G401 (cell line): ENCODE results near the gene KNDC1. TPM values are rescaled to one million over a fixed set of nuclear protein-coding genes. Genes with fewer than 3 reads are reported as not detected.
"Not testable (repeated sequence)": the region's sequence is repeated elsewhere in the genome, so short reads cannot be mapped to it uniquely, and the experiment has no call there.

Source experiments
- DNase-seq: peaks from one replicate; pipeline ENCODE4 v3.0.0-alpha.2; 2015; ENCODE audit warnings: low spot score
- in situ Hi-C: cut with HindIII; loops from 2 replicates; pipeline ENCODE4 v1.10.0; 2016; ENCODE audit warnings: low sequenced_read_pairs, mixed read lengths
- total RNA-seq: library from RNA; depleted of rRNA; stranded (reverse); fragments of >200 nt; shearing (Covaris generic); gene quantifications from 2 replicates; pipeline ENCODE4 v1.2.3, GENCODE V29; 2014

KNDC1 gene
- total RNA-seq, 1 experiment from 2014 or later, result 0.47 TPM

DNA sequence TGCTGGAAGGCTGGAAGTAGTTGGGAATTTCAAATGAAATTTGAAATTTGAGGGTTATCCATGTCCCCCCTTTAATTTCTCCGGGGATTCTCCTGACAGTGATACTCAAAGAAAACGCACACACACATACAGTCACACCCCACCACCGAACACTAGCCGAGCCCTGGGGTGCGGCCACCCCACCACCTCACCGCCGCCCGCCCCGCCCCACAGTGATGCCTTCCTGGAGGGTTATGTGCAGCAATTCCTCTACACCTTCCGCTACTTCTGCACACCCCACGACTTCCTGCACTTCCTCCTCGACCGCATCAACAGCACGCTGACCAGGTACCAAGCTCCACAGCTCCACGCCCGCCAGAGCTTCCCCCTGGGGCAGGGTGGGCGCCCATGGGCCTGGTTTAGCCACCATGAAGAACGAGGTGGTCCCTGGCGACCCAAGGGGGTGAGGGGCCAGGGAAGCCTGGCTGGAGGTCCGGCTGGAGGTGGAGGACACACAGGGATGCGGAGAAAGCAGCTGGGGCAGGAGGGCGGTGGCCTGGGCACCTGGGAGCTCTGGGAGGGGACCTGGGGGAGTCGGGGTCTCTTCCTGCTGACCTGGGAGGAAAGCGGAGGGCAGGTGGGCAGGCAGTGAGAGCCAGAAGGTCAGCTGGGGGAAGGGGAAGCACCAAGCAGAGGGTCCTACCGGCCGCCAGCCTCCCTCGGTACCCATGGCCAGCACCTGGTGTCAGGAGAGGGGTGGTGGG lies 50.5 kb downstream of the KNDC1 start:
- in situ Hi-C loops, result no loop called here
- no peak for DNase-seq

DNA sequence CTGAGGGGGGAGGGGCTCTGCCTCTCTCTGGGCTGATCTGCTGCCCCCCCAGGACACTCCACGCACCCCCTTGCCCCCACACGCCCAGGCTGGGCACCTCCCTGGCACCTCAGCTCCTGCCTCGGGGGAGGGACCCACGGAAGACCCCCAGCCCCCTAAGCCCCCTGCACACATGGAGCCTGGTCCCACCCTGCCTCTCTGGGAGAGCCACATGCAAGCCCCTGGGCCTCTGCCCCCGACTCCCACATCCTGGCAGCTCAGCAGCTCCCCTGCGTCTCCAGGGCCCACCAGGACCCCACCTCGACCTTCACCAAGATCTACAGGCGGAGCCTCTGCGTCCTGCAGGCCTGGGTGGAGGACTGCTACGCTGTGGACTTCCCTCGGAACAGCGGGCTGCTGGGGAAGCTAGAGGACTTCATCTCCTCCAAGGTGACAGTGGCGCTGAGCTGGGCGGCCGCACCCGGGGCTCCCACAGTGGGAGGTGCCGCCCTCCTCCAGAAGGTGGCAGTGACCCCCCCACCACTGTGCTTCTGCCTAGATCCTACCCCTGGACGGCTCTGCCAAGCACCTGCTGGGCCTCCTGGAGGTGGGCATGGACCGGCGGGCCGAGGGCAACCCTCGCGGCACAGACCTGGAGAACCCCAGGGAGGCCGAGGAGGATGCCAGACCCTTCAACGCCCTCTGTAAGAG lies 51.3 kb downstream of the KNDC1 start:
- in situ Hi-C loops, result no loop called here
- no peak for DNase-seq

DNA sequence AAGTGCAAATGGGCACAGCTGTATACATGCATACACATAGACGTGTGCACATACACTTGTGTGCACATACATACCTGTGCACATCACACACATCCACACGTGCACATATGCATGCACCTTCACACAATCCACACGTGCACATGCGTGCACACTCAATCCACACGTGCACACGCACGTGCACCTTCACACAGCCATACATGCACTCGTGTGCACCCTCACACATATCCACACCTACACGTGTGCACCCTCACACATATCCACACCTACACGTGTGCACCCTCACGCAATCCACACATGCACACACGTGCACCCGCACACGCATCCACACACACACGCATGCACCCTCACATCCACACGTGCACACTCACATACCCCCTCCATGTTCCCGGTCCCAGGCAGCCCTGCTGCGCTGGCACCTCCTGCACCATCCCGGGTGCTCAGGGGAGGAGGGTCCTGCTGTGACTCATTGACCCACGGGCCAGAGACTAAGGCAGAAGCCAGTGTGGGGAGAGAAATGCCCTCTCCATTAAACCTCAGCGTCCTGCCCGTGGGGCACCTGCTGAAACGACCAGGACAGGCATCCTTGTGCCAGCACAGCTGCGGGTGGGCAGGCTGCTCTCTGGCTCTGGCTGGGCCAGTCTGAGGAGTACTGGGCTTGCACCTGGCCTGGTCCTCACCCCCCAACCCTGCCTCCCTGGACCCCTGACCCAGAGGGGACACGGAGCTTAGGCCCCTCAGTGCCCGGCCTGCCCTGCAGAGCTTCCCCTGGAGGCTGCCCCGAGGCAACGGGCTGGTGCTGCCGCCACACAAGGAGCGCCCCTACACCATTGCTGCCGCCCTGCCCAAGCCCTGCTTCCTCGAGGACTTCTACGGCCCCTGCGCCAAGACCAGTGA lies 52.2 kb downstream of the KNDC1 start:
- in situ Hi-C loops, result no loop called here
- DNase-seq, result peak; percentile 26

DNA sequence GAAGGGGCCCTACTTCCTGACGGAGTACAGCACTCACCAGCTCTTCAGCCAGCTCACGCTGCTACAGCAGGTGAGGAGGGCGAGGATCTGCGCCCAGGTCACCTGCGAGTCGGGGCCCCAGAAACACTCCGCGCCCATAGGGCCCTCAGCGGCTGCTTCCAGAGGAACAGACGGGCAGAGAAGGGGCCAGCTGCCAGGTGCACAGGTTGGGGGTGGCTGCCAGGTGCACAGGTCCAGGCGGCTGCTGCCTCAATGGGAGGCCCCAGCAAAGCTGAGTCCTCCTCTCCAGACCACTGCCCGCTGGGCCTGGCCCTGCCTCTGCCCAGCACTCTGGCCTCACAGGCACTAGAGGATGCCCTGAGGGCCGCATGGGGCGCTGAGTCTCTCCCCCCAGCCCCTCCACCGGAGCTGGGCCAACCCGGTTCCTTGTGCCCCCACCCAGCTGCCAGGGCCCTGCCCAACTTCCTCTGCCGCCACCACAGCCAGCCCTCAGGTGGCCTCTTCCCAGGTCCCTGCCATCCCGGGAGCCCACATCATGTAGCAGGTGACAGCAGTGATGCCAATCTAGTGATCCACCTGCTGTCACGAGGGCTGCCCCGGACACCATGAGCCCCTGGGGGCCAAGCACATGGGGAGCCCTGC lies 53.0 kb downstream of the KNDC1 start:
- in situ Hi-C loops, result no loop called here
- peak; percentile 64 for DNase-seq

DNA sequence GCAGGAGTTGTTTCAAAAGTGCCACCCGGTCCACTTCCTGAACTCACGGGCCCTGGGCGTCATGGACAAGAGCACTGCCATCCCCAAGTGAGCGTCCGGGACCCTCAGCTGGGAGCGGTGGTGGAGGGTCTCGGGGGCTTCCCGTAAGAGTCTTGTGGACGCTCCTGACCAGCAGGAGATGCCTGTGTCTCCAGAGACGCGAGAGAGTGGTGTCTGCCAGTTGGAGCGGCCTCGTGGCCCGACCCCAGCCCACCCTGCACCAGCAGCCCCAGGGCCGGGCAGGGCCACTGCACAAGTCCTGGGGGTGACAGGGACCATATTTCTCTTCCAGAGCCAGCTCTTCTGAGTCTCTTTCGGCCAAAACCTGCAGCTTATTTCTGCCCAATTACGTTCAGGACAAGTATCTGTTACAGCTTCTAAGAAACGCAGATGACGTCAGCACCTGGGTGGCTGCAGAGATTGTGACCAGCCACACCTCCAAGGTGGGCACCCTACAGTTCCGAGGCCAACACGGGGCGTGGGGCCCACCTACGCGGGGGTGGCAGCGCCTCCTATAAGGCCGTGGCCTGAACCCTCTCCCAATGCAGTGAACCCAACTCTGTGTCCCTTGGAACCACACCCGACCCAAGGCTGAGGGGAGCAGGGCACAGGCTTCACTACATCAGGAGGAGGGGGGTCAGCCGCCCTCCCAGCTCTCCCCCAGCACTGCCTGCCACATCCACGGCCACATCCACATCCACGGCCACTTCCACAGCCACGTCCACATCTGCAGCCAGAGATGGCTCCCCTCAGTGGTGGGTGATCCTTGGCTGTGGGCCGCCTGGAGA lies 53.8 kb downstream of the KNDC1 start:
- in situ Hi-C loops, result no loop called here
- DNase-seq, result no peak

DNA sequence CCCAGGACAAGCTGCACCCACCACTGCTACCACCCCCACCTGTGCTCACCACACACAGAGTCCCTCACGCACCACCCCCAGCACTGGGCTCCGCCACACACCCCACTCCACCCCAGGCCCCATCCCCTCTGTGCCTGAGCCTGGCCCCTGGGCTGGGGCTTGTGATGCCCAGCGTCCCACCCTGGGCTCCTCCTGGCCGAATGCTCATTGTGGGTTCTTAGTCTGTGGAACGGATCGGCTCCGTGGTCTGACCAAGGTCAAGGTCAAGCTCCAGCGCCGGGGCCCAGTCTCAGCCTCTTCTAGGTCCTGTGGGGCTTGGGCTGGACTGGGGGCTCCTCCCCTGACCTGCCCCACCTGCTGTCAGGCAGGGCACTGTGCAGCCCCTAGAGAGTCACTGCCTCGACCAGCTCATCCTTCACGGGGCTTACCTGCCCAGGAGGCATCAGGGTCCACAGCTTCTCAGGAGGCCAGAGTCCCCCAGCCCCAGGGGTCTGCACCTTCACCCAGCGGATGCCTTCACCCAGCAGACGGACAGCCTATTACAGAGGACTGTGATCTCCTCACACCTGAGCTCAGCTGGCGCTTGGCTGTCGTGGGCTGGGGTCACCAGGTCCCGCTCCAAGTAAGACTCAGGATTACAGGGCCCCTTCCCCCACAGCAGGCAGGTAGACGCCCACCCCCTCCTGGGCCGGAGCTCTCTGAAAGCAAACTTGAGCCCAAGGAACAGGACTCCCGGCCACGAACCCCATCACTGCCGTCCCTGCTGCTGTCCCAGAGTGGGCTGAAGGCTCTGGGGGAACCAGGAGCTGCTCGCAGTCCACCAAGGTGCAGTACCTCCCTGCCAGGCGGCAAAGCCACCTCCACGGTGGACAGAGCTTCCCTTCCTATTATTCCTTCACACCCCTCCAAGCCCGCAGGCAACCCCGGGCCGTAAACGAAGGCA lies 54.7 kb downstream of the KNDC1 start:
- DNase-seq, result no peak
- in situ Hi-C loops, result no loop called here

DNA sequence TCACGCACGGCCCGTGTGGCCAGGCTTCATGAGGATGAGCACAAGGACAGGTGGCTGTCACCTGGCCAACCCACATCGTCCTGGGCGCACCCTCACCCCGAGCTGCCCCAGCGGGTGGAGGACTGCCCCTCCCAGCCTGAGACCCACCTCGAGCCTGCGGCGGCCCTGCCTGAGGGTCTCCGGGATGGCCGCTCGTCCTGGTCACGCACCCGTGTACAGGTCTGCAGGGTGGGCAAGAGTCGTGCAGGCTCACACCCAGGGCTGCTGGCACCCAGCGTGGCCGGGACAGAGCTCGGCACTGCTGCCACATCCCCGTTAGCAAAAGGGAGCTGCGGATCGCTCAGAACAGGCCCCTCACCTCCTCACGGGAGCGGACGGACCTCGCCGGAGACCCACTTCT lies 55.6 kb downstream of the KNDC1 start:
- in situ Hi-C loops, result no loop called here
- no peak for DNase-seq

DNA sequence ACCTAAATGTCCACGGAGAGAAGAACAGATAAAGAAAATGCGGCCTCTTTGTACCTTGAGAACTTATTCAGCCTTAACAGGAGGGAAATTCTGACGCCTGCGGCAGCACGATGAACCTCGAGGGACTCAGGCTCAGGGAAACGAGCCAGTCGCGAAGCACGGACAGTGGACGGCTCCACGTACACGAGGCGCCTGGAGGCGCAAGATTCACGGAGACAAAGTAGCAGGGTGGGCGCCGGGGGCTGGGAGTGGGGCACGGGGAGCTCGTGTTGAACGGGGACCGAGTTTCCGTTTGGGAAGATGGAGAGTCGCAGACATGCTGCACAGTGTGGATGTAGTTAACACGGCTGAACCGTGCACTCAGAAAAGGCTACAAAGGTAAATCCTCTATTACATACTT lies 56.8 kb downstream of the KNDC1 start:
- in situ Hi-C loops, result no loop called here
- no peak for DNase-seq

DNA sequence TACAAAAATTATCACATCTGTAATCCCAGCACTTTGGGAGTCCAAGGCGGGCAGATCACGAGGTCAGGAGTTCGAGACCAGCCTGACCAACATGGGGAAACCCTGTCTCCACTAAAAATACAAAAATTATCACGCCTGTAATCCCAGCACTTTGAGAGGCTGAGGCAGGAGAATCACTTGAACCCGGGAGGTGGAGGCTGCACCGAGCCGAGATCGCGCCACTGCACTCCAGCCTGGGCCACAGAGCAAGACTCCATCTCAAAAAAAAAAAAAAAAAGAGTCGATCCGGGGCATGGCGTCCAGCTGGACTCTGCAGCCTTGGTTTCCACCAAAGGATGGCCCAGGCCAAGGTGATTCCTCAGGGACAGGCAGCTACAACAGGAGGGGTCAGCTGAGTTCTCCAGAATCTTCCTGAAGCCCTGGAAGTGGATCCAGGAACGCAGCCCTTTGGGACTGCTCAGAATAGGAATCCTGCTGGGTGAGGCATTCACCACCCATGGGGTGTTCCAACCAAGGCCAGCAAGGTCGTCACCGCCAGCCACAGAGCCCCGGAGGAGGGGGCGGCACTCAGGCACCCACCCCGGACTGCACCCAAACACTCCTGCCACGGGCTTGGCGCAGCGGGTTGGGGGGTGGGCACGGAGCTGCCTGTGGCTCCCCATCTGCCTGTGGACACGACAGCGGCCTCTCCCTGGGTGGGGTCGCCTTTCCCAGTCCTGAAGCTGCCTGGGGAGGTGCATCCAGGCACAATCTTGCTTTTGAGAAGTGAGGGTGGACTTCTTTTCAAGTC lies 58.0 kb downstream of the KNDC1 start:
- in situ Hi-C loops, result no loop called here
- no peak for DNase-seq

DNA sequence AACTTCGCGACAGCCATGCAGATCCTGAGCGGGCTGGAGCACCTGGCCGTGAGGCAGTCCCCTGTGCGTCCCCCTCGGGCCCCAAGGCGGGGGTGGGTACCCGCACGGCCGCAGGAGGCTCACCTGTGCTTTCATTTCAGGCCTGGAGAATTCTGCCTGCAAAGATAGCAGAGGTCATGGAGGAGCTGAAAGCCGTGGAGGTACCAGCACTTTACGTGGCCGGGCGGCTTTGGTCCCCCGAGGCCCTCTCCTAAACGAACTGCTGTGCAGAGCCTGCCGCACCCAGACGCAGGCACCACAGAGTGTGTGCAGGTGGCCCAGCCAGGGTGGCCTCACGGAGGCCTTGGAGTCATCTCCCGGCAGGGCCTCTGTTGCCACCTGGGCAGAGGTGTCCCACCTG lies 58.9 kb downstream of the KNDC1 start:
- no peak for DNase-seq
- in situ Hi-C loops, result no loop called here

DNA sequence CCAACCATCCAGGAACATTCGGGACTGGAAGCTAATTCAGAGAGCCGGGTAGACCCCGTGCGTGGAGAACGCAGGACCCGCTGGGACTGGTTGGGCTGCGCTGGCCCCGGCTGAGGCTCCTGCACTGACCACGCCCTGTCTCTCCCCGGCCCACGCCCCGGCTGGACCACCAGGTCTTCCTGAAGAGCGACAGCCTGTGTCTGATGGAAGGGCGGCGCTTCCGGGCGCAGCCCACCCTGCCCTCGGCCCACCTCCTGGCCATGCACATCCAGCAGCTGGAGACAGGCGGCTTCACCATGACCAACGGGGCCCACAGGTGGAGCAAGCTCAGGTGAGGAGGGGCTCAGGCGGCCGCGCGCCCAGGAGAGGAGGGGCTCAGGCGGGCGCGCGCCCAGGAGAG lies 59.8 kb downstream of the KNDC1 start:
- no peak for DNase-seq
- in situ Hi-C loops, result no loop called here

DNA sequence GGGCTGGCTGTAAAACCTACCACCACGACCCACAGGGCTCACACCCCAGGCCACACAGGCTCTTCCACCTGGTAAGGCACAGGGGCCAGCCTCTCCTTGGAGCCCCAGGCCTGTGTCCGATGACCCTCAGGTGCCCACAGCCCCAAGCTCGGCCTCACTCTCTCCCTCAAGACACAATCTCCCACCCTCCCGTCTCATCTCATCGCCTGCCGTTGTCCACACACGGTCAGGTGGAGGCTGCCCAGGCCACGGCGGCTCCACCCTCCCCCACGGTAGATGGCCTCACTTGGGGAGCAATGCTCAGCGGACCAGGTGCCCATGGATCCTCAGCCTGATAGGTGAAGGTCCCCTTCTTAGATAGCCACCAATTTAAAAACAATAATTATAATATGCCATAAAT lies 61.3 kb downstream of the KNDC1 start:
- no peak for DNase-seq
- in situ Hi-C loops, result no loop called here

DNA sequence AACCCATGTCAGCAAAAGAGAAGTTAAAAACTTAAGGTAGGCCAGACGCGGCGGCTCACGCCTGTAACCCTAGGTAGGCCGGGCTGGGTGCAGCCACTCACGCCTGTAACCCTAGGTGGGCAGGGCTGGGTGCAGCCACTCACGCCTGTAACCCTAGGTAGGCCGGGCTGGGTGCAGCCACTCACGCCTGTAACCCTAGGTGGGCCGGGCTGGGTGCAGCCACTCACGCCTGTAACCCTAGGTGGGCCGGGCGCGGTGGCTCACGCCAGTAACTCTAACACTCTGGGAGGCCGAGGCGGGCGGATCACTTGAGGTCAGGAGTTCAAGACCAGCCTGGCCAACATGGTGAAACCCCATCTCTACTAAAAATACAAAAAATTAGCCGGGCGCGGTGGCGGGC lies 61.7 kb downstream of the KNDC1 start:
- in situ Hi-C loops, DNase-seq: not testable (repeated sequence)

DNA sequence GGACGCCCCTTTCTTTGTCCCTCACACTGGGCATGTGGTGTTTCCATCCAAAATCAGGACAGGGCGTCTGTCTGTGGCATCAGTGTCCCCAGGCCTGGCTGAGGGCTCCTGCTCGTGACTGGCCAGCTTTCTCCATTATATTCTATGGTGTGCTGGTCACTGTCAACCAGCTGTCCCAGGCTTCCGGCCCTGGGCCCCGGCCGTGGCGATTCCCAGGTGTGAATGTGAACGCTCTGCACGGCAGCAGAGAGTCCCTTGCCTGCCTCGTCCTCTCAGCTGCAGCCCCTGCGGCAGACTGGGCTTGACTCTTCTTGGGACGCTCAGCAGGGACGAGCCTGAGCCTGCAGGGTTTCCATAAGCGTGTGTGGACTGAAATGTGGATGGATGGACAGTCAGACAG lies 64.1 kb downstream of the KNDC1 start:
- DNase-seq, result no peak
- in situ Hi-C loops, result no loop called here

DNA sequence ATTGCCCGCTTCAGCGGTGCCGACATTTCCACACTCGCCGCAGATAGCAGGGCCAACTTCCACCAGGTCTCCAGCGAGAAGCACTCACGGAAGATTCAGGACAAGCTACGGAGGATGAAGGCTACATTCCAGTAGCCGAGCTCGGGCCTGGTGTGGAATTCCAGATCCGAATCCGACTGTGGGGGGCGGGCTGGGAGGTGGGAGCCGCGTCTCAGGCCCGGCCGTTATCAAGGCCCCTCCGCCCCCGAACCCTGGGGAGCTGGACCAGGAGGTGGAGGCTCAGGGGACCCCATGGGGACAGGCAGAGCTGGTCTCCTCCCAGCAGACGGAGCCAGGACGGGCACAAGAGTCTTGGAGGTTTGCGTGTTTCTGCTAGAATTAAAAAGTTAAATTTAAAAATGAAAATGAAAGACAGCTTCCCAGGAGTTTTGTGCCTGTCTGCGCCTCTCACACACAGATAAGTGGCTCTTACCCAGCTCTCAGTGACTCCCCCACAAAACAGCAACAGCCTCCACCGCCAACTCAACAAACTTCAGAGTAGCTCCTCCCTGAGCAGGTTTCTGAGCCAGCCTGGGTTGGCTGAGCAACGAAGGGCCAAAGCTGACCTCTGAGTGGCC lies 64.8 kb downstream of the KNDC1 start:
- DNase-seq, result no peak
- in situ Hi-C loops, result no loop called here

DNA sequence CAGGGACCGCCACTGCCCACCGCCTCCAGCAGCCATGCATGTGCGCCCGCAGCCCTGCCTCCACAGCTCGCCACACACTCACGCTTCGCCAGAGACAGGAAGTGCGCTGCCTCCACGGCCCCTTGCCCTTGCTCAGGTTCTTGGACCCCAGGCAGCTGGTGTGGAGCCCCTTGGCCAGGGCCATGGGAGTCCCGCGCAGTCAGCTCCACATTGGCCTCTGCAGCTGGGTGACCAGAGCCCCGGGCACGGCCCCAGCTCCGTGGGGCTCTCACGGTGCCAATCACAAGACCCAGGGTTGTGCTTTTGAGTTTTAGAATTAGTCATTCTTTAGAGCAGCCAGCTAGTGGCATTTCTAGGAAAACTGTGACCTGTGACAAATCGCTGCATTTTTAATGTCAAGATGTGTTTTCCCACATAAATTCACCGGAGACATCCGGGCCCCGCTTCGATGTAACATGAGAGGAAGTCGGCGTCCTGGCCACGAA lies 65.7 kb downstream of the KNDC1 start:
- DNase-seq, result no peak

More for the DNA sequence above, 65.7 kb downstream of the KNDC1 start:
- in situ Hi-C loops, result no loop called here
